Measurements from ENCODE around the gene NR2F1-AS1.
"Not testable (repeated sequence)": the region's sequence is repeated elsewhere in the genome, so short reads cannot be mapped to it uniquely, and the experiment has no call there.

Gene NR2F1-AS1

GRCh38 chr5:93519740-93520139 lies 61.3 kb downstream of the NR2F1-AS1 start:
- TF ChIP-seq TAF1 (IDR thresholded peaks at IDR 0.05; ENCODE audit: borderline replicate concordance, low read depth, low read length), result no peak
- TF ChIP-seq POLR2AphosphoS5 (IDR thresholded peaks at IDR 0.05; ENCODE audit: low read depth, low read length), result no peak
- TF ChIP-seq POLR2A (IDR thresholded peaks at IDR 0.05; ENCODE audit: low read depth, low read length), result no peak
- DNase-seq (ENCODE audit: insufficient read length), result no peak
- FAIRE-seq, result no peak

- no peak for FAIRE-seq
- no peak for DNase-seq (ENCODE audit: insufficient read length)
- TF ChIP-seq POLR2AphosphoS5 (IDR thresholded peaks at IDR 0.05; ENCODE audit: low read depth, low read length) (no peak), TAF1 (IDR thresholded peaks at IDR 0.05; ENCODE audit: borderline replicate concordance, low read depth, low read length) (no peak), POLR2A (IDR thresholded peaks at IDR 0.05; ENCODE audit: low read depth, low read length) (no peak)
Observed at GRCh38 chr5:93517828-93518227, 63.2 kb downstream of the NR2F1-AS1 start.

GRCh38 chr5:93513298-93513697 lies 67.7 kb downstream of the NR2F1-AS1 start:
- TF ChIP-seq POLR2A (IDR thresholded peaks at IDR 0.05; ENCODE audit: low read depth, low read length) (no peak), TAF1 (IDR thresholded peaks at IDR 0.05; ENCODE audit: borderline replicate concordance, low read depth, low read length) (no peak), POLR2AphosphoS5 (IDR thresholded peaks at IDR 0.05; ENCODE audit: low read depth, low read length) (no peak)
- FAIRE-seq (no peak), DNase-seq (ENCODE audit: insufficient read length) (no peak)

GRCh38 chr5:93512799-93513198 lies 68.2 kb downstream of the NR2F1-AS1 start:
- TF ChIP-seq POLR2AphosphoS5 (IDR thresholded peaks at IDR 0.05; ENCODE audit: low read depth, low read length) (no peak), TAF1 (IDR thresholded peaks at IDR 0.05; ENCODE audit: borderline replicate concordance, low read depth, low read length) (no peak), POLR2A (IDR thresholded peaks at IDR 0.05; ENCODE audit: low read depth, low read length) (no peak)
- DNase-seq (ENCODE audit: insufficient read length) (no peak), FAIRE-seq (no peak)

GRCh38 chr5:93511445-93511844 lies 69.6 kb downstream of the NR2F1-AS1 start:
- FAIRE-seq (no peak), DNase-seq (ENCODE audit: insufficient read length) (no peak)
- TF ChIP-seq TAF1 (IDR thresholded peaks at IDR 0.05; ENCODE audit: borderline replicate concordance, low read depth, low read length) (no peak), POLR2A (IDR thresholded peaks at IDR 0.05; ENCODE audit: low read depth, low read length) (no peak), POLR2AphosphoS5 (IDR thresholded peaks at IDR 0.05; ENCODE audit: low read depth, low read length) (no peak)

GRCh38 chr5:93510626-93511380 lies 70.2 kb downstream of the NR2F1-AS1 start:
- FAIRE-seq (no peak), DNase-seq (ENCODE audit: insufficient read length) (no peak)
- TF ChIP-seq TAF1 (IDR thresholded peaks at IDR 0.05; ENCODE audit: borderline replicate concordance, low read depth, low read length), result no peak
- TF ChIP-seq POLR2AphosphoS5 (IDR thresholded peaks at IDR 0.05; ENCODE audit: low read depth, low read length), result no peak
- TF ChIP-seq POLR2A (IDR thresholded peaks at IDR 0.05; ENCODE audit: low read depth, low read length), result no peak

GRCh38 chr5:93505553-93505952 lies 75.5 kb downstream of the NR2F1-AS1 start:
- DNase-seq (ENCODE audit: insufficient read length), result not testable (repeated sequence)

GRCh38 chr5:93503598-93504067 lies 77.4 kb downstream of the NR2F1-AS1 start:
- no peak for FAIRE-seq
- TF ChIP-seq TAF1 (IDR thresholded peaks at IDR 0.05; ENCODE audit: borderline replicate concordance, low read depth, low read length) (no peak), POLR2AphosphoS5 (IDR thresholded peaks at IDR 0.05; ENCODE audit: low read depth, low read length) (no peak), POLR2A (IDR thresholded peaks at IDR 0.05; ENCODE audit: low read depth, low read length) (no peak)
- no peak for DNase-seq (ENCODE audit: insufficient read length)

More at GRCh38 chr5:93505553-93505952, 75.5 kb downstream of the NR2F1-AS1 start:
- FAIRE-seq, result not testable (repeated sequence)

GRCh38 chr5:93497096-93497495 lies 83.9 kb downstream of the NR2F1-AS1 start:
- DNase-seq (ENCODE audit: insufficient read length) (no peak), FAIRE-seq (no peak)
- TF ChIP-seq POLR2AphosphoS5 (IDR thresholded peaks at IDR 0.05; ENCODE audit: low read depth, low read length), result no peak
- no peak for TF ChIP-seq POLR2A (IDR thresholded peaks at IDR 0.05; ENCODE audit: low read depth, low read length)

GRCh38 chr5:93479982-93480509 lies 101.0 kb downstream of the NR2F1-AS1 start:
- FAIRE-seq, result no peak
- DNase-seq (ENCODE audit: insufficient read length), result no peak
- no peak for TF ChIP-seq POLR2A (IDR thresholded peaks at IDR 0.05; ENCODE audit: low read depth, low read length)

- DNase-seq (ENCODE audit: insufficient read length) (no peak), FAIRE-seq (no peak)
- TF ChIP-seq POLR2AphosphoS5 (IDR thresholded peaks at IDR 0.05; ENCODE audit: low read depth, low read length), result no peak
- no peak for TF ChIP-seq TAF1 (IDR thresholded peaks at IDR 0.05; ENCODE audit: borderline replicate concordance, low read depth, low read length)
- TF ChIP-seq POLR2A (IDR thresholded peaks at IDR 0.05; ENCODE audit: low read depth, low read length), result no peak
Observed at GRCh38 chr5:93477816-93478215, 103.2 kb downstream of the NR2F1-AS1 start.

GRCh38 chr5:93476251-93476742 lies 104.7 kb downstream of the NR2F1-AS1 start:
- no peak for TF ChIP-seq POLR2AphosphoS5 (IDR thresholded peaks at IDR 0.05; ENCODE audit: low read depth, low read length)
- no peak for TF ChIP-seq TAF1 (IDR thresholded peaks at IDR 0.05; ENCODE audit: borderline replicate concordance, low read depth, low read length)
- no peak for TF ChIP-seq POLR2A (IDR thresholded peaks at IDR 0.05; ENCODE audit: low read depth, low read length)
- no peak for FAIRE-seq
- no peak for DNase-seq (ENCODE audit: insufficient read length)
